HG03558 (cell line): ENCODE results near the gene CYBA.
"Not testable (repeated sequence)": the region's sequence is repeated elsewhere in the genome, so short reads cannot be mapped to it uniquely, and the experiment has no call there.

Source experiments
- ATAC-seq: cut with Tn5 transposase; IDR thresholded peaks from one replicate; pipeline ENCODE4 v1.9.1; 2021; ENCODE audit warnings: moderate number of reproducible peaks; ENCODE audit not compliant: unreplicated experiment; ENCODE audit errors: extremely low read depth

CYBA gene

DNA sequence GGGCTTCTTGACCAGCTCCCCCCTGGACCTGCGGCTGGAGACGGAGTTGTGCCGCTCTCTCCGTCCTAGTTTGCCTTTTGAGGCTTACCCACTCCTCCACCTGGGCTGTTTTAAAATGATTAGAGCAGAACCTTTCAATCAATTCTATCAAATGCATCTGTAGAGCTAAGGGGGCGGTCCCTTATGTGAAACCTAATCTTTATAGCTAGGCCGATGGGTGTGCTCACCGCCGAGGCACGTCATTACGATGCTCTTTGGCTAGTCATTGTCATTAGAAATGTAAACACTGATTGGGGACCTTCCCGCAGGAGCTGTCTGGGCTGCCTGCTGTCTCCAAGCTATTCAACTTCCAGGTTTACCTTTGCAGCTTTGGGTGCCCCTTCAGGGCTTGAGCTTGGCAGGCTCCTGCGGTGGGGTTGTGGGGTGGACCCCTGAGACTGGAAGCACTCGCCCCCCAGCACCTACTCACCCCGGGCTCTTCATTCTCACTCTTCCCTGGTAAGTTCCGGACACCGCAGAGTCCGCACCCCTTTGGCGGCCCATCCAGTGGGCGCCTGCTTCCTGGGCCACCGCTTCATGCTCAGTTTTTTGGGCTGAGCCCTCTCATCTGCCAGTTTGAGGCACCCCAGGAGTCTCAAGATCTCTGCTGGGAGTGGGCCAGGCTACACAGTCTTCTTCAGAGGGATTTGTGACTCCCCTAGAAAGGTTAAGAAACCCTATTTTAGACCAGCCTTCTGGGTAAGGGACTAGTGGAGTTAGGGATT, 33.4 kb downstream of the CYBA start:
- ATAC-seq = no peak

DNA sequence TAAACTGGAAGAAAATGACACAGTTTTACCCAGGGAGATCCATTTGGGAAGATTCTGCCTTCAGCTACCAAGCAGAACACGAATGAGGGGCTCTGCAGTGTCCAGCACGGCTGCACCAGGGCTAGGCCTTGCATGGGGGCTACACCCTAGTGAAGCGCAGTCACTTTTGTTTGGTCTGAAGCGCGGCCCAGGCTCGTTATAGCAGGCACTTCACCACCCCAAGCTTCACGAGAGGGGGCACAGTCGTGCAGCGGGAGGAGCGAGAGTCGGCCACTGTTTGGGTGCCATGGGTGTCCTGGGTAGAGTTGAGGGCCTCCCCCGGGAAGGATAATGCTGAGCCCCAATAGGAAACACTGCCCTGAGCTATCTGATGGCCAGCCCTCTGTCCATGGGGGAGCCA, 34.1 kb downstream of the CYBA start:
- no peak for ATAC-seq

DNA sequence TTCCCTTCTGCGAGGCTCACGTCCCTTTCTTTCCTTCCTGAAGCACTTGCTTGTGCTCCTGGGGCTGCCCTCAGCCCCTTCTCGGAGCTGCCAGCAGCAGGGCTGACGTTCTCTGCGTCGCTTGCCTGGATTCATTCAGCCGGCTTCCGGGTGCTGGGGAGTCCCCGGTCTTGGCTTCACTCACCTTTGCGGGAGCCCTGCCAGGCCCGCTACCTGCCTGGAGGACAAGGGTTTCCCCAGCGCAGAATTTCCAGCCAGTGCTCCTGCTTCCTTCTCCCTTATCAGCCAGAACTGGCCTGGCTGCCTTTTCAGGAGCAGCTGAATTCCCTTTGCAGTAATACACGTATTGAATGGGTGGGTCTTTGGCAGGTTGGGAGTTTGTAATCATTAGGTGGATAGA, 34.5 kb downstream of the CYBA start:
- ATAC-seq = no peak

DNA sequence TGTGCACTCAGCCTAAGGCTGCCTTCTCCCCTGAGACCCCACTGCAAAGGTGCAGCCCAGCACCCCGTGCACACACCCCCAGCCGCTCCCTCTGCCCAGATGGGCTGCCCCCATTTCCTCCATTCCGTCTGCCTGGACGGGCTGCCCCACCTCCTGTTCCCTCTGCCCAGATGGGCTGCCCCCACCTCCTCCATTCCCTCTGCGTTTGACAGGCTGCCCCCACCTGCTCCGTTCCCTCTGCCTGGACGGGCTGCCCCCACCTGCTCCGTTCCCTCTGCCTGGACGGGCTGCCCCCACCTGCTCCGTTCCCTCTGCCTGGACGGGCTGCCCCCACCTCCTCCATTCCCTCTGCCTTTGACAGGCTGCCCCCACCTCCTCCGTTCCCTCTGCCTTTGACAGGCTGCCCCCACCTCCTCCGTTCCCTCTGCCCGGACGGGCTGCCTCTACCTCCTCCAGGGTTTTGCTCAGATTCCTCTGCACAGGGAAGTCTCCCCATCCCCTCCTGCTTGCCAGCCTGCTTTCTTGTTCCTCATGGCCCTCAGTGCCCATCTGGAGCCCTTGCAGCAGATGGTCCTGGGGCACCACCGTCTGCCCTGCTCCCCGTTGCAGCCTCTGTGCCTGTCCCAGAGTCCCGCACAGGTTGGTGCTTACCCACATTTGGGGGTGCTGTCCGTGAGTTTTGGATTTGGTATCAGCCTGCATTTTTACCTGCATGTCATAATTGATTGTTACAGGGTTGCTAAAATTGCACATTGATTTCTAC, 35.9 kb downstream of the CYBA start:
- ATAC-seq = no peak

DNA sequence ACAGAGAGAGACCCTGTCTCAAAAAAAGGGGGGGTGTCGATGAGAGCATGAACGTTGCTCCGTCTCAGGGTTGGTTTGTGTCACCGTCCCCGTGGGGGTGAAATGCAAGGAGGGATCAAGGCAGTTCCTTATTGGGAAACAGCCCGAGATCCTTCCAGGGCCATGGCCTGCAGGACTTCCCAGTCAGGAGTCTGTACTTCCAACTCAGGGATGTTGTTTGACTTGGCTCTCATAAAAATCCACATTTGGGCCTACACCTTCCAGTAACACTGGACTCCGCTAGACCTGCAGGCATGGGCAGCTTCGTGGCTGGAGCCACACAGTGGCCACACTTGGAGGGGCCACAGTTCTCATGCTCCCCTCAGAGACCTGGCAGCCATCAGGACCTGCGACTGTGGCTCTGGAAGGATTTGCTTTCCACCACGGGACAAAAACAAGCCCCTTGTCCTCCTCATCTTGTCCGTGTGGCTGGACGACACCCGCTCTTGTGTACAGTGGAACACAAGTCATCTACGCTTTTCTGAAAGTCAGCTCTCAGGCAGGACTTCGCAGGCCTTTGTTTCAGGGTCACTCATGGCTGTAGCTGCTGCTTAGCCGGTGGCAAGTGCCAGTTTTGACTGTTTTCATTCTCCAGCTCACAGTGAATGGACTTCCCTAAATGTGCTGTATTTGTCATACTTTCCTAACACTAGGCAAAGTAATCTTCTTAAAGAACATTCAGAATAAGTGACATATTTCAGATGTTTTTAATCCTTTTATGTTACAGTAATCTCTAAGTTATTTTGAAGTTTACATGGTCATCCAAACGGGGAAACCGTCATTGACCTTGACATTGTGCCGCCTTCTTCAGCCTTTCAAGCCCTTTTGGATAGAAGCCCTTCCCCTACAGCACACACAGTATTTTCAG, 36.7 kb downstream of the CYBA start:
- ATAC-seq = no peak

DNA sequence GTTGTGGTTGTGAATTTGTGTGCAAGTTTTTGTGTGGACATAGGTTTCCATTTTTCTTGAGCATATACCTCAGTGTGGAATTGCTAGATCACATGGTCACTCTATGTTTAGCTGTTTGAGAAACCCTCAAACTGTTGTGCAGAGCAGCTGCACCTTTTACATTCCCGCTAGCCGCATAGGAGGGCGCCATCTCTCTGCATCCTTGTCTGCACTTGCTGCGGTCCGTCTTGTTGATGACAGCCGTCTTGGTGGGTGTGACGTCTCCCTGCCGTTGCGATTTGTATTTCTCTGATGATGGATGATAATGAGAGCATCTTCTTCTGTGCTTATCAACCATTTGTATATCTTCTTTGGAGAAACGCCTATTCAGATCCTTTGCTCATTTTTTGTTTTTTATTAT, 37.6 kb downstream of the CYBA start:
- no peak for ATAC-seq

DNA sequence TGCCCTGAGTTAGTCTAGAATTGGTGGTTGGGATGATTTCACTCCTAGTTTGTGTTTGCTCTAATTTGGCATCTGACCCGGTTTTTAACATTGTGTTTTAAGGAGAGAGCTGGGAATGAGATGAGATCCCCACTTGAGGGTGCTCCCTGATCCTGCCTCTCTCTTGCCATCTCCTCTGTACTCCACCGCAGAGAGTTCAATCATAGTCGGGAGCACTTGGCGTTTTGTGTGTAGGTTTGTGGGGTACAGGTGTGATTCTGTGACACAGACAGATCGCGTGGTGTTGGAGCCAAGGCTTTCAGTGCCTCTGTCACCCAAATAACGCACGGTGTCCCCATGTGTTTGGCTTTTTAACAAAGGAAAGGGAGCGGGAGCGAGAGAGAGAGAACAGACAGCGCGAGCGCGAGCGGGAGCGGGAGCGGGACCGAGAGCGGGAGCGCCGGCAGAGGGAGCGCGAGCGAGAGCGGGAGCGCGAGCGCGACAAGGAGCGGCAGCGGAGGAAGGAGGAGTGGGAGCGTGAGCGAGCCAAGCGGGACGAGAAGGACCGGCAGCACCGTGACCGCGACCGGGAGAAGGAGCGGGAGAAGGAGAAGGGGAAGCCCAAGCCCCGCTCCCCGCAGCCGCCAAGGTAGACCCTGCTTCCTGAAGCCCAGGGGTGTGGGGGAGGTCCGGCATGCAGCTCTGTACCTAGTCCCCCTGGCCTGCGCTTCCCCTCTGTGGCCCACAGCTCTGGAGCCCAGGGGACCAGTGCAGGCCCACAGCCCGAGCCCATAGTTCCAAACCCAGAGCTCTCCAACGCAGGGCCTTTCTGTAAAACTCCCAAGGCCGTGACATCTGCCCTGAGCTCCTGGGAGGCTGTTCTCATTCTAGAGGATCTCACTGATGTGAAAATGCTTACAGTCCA, 39.7 kb downstream of the CYBA start:
- no peak for ATAC-seq

DNA sequence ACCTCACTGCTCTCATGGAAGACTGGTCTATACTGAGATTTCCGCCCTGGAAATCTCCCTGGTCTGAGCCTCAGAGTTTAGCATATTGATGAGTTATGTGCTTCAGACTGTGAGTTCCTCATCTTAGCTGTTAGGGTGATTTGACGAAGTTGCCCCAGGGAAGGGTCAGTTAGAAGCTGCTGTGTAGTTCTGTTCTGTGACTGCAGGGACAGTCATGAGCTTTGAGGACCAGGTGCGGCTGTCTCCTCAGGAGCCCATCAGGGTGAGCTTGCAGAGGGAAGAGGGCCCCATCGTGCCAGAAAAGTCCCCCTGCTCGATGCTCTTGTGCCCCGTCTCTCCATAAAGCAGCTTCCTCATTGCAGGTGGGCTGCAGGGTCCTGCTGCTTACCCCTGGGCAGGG, 40.8 kb downstream of the CYBA start:
- no peak for ATAC-seq

DNA sequence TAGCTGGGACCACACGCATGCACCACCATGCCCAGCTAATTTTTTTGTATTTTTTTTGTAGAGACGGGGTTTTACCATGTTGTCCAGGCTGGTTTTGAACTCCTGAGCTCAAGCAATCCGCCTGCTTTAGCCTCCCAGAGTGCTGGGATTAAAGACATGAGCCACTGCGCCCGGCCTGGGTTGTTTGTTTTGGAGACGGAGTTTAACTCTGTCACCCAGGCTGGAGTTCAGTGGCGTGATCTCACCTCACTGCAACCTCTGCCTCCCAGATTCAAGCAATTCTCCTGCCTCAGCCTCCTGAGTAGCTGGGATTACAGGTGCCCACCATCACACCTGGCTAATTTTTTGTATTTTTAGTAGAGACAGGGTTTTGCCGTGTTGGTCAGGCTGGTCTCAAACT, 41.4 kb downstream of the CYBA start:
- not testable (repeated sequence) for ATAC-seq

DNA sequence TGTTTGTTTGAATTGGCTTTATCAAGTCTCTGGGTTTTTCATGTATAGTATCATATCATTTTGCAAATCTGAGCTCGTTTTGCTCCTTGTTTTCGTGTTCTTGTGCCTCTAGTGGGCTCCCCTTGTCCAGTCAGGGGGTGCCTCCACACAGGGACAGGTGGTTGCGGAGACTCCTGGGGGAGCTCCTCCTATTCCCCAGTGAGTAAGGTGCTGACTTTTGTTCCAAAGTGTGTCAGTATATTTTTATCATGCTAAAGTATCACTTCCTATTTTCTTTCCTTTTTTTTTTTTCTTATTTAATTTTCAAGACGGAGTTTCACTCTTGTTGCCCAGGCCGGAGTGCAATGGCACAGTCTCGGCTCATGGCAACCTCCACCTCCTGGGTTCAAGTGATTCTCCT, 42.8 kb downstream of the CYBA start:
- ATAC-seq = no peak

DNA sequence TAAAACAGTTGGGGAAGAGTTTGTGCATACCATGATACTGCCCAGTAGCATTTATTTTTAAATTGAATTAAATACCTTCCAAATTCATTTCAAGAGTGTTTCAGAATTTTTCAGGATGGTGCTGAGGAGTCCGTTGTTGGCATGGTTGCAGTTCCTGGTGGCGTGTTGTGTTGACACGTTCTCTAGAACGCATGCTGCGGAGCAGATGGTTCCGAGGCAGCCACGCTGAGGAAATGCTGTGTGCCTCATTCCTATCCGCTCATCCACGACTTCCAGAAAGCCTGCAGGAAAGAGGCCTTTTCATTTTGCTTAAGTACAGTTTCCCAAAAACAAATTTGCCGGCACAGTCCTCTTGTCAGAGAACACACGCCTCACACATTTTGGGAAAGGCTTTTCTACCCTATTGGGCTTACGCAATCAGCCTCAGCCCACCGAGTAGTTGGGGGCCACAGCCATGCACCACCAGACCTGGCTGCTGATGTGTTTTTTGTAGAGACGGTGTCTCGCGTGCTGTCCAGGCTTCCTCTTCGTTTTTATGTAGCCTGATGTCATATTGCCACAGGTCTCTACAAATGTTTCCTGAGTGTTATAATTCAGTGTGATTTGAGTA, 44.6 kb downstream of the CYBA start:
- no peak for ATAC-seq

DNA sequence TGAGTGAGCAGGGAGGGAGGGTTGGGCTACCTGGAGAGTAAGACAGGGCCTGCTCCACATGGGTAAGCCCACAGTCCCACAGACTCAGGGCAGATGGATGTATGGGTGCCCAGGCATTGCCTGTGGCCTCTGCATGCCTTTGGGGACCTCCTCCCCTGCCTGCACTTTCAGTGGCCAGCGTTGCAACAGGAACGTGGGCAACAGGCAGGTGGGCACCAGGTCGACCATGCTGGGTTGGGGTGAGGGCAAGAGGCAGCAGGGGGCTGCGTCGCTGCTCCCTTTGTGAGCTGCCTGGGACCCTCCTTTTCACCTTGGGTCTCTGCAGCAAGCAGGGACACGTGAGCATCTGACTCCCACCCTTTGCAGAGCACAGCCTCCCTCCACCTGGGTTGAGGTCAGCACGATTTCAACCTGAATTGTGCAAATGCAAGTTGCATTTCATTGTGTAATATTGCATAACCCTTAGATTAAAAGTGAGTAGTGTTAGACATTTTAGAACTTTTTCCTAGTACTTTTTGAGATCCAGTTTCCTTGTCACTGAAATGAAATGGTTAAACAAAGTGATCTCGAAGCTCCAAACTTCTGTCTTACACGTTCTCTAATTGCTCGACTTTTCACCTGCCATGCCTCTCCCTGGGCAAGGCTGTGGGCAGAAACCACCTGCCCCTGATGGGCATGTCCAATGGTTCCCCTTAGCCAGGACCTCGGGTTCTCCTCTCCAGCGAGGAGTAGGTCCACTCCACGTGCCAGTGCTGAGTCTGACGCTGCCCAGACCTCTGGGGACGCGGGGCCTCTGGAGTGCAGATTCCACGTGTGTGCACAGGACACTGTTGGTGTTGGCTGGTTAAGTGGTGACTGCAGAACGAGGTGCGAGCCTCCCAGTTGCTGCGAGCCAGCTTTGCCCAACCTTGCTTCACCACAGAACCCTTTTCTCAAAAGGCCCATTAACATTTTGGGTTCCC, 45.4 kb downstream of the CYBA start:
- no peak for ATAC-seq

DNA sequence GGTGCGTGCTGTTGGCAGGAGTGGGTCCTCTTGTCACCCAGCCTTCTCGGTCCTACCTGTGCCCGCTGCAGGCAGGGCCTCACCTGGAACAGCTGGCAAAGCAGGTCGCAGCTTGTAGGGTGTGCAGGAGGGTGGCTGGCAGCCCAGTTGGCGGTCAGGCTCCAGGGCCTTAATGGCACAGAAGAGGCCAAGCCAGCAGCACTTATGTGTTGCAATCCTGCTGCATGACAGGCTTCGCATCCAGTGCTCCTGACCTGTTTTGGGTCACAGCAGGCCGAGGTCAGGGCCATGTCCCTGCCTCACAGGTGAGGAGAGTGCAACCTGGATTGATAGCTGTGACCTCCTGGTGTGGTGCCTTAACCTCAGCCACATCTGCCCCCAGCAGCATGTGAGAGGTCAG, 48.8 kb downstream of the CYBA start:
- no peak for ATAC-seq

DNA sequence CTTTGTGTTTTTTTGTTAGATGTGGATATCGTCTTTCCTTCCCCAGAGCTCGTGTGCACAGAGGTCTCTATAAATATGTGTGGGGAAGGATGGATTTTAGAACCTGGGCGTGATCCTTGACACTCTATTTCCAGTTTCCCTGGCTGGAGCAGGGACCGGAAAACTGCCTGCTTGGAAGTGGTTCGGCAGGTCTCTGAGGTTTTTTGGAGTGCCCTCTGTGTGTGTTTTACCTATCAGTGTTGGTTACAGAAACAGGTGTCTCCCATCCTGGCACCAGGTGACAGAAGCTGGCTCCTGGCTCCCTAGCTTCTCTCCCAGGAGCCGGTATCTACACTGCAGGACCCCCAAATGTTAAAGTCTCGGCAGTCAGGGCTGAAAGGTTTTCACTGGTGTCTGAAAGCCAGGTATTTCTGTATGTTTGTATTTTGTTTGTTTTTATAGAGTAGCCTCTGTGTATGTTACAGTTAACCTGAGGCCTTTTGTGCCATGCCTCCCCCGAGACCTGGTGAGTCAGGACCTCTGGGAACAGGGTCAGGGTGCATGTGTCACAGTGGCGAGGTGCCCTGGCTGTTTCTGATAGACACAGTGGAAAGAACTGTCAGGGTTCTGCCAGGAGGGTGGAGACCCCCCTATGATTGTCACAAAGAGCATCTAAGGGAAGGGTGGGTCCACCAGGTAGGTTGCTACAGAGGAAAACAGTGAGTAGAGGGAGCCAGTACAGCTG, 49.4 kb downstream of the CYBA start:
- ATAC-seq = no peak

DNA sequence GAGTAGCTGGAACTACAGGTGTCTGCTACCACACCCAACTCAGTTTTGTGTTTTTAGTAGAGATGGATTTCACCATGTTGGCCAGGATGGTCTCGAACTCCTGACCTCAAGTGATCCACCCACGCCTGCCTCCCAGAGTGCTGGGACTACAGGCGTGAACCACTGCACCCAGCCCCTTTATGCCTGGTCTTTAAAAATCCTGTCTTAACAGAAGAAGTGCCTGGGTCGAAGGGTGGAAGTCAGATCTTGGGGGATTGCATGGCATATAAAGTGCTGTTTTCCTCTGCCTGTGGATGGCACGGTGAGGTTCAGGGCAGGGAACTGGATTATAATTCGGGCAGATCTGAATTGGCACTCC, 50.3 kb downstream of the CYBA start:
- no peak for ATAC-seq

DNA sequence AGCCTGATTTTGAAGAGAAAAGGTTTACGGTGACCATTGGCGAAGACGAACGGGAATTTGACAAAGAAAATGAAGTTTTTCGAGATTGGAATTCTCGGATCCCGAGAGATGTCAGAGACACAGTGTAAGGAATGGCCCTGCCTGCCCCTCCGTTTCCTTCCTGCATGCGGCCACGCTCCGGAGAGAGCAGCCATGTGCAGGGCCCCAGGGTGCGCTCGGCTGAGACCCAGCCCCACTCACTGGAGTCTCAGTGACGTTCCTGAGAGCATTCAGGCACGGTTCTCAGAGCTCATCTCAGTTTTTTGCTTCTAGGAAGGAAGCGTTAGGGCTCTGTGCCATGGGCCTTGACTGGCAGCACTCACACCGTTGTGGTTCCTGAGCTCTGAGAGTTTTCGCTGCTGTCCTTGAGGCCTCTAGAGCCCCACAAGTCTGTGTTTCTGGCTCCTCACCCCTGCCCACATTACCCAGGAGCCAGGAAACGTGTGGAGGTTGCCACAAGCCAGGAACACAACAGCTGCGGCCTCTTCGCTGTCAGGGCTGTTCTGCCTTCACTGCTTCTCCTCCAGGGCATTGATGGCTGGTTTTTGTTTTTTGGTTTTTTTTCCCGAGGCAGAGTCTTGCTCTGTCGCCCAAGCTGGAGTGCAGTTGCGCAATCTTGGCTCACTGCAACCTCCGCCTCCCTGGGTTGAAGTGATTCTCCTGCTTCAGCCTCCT, 50.9 kb downstream of the CYBA start:
- ATAC-seq = no peak

DNA sequence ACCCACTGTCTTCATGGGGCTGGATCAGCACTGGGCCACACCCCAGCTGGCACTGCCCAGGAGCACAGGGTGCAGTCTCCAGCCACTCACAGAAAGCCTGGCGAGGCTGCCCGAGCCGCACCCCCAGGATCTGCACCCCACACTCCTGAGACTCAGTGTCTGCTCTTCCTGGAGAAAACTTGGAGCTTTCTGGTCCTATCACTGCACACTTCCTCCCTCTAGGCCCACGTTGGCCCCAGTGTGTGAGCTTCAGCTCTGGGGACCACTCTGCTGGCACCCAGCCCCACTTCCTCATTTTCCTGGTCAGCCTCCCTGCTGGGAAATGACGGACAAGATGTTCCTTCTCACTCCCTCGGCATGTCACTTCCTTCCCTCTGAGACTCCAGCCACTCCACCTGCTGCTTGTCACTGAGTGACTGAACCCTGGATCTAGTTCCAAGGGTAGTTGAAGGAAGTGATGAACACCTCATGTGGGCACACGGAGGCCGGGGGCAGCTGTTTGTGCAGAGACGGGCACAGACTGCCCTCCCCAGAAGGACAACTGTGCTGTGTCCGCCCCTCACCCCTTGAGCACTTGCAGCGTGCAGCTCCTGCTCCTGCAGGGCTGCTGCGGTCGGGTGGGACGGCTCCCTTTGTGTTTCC, 51.6 kb downstream of the CYBA start:
- ATAC-seq = no peak
